K562 (cell line): ENCODE results near the gene TRPC1. TPM values are rescaled to one million over a fixed set of nuclear protein-coding genes. Genes with fewer than 3 reads are reported as not detected.

ENCODE experiments used
- ARID2 ChIP-seq: fragments of 450-650 bp; IDR thresholded peaks from 2 replicates; pipeline ENCODE4 v1.6.1; 2017; ENCODE audit warnings: antibody characterized with exemption, mild to moderate bottlenecking
- ARNT ChIP-seq, 2 experiments: fragments of 450-650 bp; IDR thresholded peaks; 2 replicates each; pipeline ENCODE4 v1.6.1; 2016; ENCODE audit warnings: mild to moderate bottlenecking in 1 of 2
- BHLHE40 ChIP-seq: IDR thresholded peaks from 2 replicates; pipeline ENCODE4 v1.6.1; 2011; ENCODE audit warnings: low read length, improper control_type of control experiment
- ELF4 ChIP-seq: fragments of 450-650 bp; formaldehyde crosslinking; IDR thresholded peaks from 2 replicates; pipeline ENCODE4 v1.4.0; 2022; ENCODE audit warnings: missing genetic modification characterization
- FIP1L1 ChIP-seq: fragments of 200-400 bp; formaldehyde crosslinking; IDR thresholded peaks from 2 replicates; pipeline ENCODE4 v1.6.1; 2018; ENCODE audit warnings: mild to moderate bottlenecking, low read depth, low read length; ENCODE audit not compliant: poor library complexity, severe bottlenecking
- FOXA3 ChIP-seq, 2 experiments: fragments of 450-650 bp in 1 of 2; sonication (generic) in 1 of 2; formaldehyde crosslinking; IDR thresholded peaks in 1 of 2; conservative IDR thresholded peaks in 1 of 2; 2 replicates each; pipeline versions ENCODE4 v1.4.0 to v1.8.0; 2020 to 2022; ENCODE audit warnings: mild to moderate bottlenecking in 2 of 2, missing genetic modification reagents in 1 of 2
- GABPB2 ChIP-seq: fragments of 250-450 bp; sonication (Bioruptor Pico); conservative IDR thresholded peaks from 2 replicates; pipeline ENCODE4 v1.5.1; 2021; ENCODE audit warnings: mild to moderate bottlenecking
- HDAC1 ChIP-seq, 2 experiments: fragments of 450-650 bp; IDR thresholded peaks; 2 replicates each; pipeline ENCODE4 v1.6.1; 2016 to 2017; ENCODE audit warnings: inconsistent platforms in 1 of 2, mild to moderate bottlenecking in 1 of 2, moderate library complexity in 1 of 2
- MAFF ChIP-seq: IDR thresholded peaks from 2 replicates; pipeline ENCODE4 v1.6.1; 2012; ENCODE audit warnings: low read length, improper control_type of control experiment
- NR2C1 ChIP-seq, 2 experiments: fragments of 450-650 bp; IDR thresholded peaks; 2 replicates each; pipeline ENCODE4 v1.6.1; 2017; ENCODE audit warnings: mild to moderate bottlenecking in 2 of 2, antibody characterized with exemption in 1 of 2, inconsistent platforms in 1 of 2, missing compliant biosample characterization in 1 of 2, missing genetic modification characterization in 1 of 2
- RFX1 ChIP-seq: fragments of 450-650 bp; IDR thresholded peaks from 2 replicates; pipeline ENCODE4 v1.6.1; 2016; ENCODE audit warnings: mild to moderate bottlenecking, moderate library complexity
- SOX6 ChIP-seq: fragments of 450-650 bp; IDR thresholded peaks from 2 replicates; pipeline ENCODE4 v1.6.1; 2014; ENCODE audit warnings: mild to moderate bottlenecking
- SPI1 ChIP-seq: IDR thresholded peaks from 2 replicates; pipeline ENCODE4 v1.6.1; 2011; ENCODE audit warnings: low read depth, low read length, control low read depth, borderline replicate concordance
- TEAD4 ChIP-seq, 2 experiments: sonication (generic) in 1 of 2; formaldehyde crosslinking in 1 of 2; IDR thresholded peaks; 2 replicates each; pipeline versions ENCODE4 v1.6.1 to v1.8.0; 2012 to 2022; ENCODE audit warnings: borderline replicate concordance in 1 of 2, inconsistent platforms in 1 of 2, low read length in 1 of 2, mild to moderate bottlenecking in 1 of 2, missing genetic modification reagents in 1 of 2
- TRIM24 ChIP-seq, 2 experiments: fragments of 450-650 bp; IDR thresholded peaks; 2 replicates each; pipeline ENCODE4 v1.6.1; 2016
- ZNF133 ChIP-seq: fragments of 250-450 bp; sonication (Bioruptor Pico); IDR thresholded peaks from 2 replicates; pipeline ENCODE4 v1.4.0; 2020; ENCODE audit warnings: mild to moderate bottlenecking
- ZNF24 ChIP-seq: fragments of 450-650 bp; IDR thresholded peaks from 2 replicates; pipeline ENCODE4 v1.6.1; 2016
- ZNF3 ChIP-seq: fragments of 250-450 bp; sonication (Bioruptor Pico); IDR thresholded peaks from 2 replicates; pipeline ENCODE4 v1.5.0; 2021; ENCODE audit warnings: mild to moderate bottlenecking, moderate library complexity
- polyA plus RNA-seq, 8 experiments: library from polyadenylated mRNA; depleted of rRNA in 4 of 8; stranded (reverse) in 5 of 8; unstranded in 3 of 8; fragments of >200 nt; fragmentation: Nextera tagmentation in 2 of 8; fragmentation: Illumina TruSeq in 1 of 8; extraction: Ambion mirVana in 2 of 8; extraction: Trizol in 1 of 8; gene quantifications; 2 replicates each; pipeline versions ENCODE4 v1.2.1 to v1.2.3, GENCODE V29; 2011 to 2014; ENCODE audit warnings: inconsistent platforms in 1 of 8, missing spikeins in 1 of 8
- total RNA-seq, 7 experiments: library from RNA; depleted of rRNA in 6 of 7; stranded (reverse); fragments of >200 nt in 6 of 7; fragmentation: Illumina TruSeq in 2 of 7; extraction: Trizol in 2 of 7; gene quantifications; 2 replicates each; pipeline versions ENCODE4 v1.2.1 to v1.2.3, GENCODE V29; 2011 to 2021; ENCODE audit warnings: low replicate concordance in 1 of 7
- TF ChIP-seq, protein P1 (sequence below), 2 experiments: fragments of 450-650 bp in 1 of 2; sonication (generic) in 1 of 2; formaldehyde crosslinking in 1 of 2; IDR thresholded peaks; 2 replicates each; pipeline versions ENCODE4 v1.7.1 to v1.9.0; 2016 to 2022; ENCODE audit warnings: inconsistent platforms in 1 of 2, mild to moderate bottlenecking in 1 of 2, missing genetic modification reagents in 1 of 2

Gene TRPC1
- total and polyA plus RNA-seq, 9 of the 15 experiments (the other 6 are each of a cell fraction or from before 2014, with no cell fraction given): 1.4 to 6.5 (median 3.0) TPM

GRCh38 chr3:142850395-142851023, 126.7 kb downstream of the TRPC1 start (continued):
- TF ChIP-seq HDAC1 (IDR thresholded peaks at IDR 0.05) (peak in 1 of 2 experiments; percentile 85; a peak in 2 of 4 replicates), ZNF24 (peak; percentile 60; the same call in 1 of the 2 replicates), RFX1 (no peak), BHLHE40 (peak; percentile 52), ZNF133 (CRISPR knock-in tag) (no peak), TRIM24 (IDR thresholded peaks at IDR 0.05) (peak; percentile 71 to 75), TEAD4 (IDR thresholded peaks at IDR 0.05; ENCODE audit: low read length) (peak; percentile 63; the same call in 1 of the 2 replicates), TEAD4 (CRISPR knock-in tag; IDR thresholded peaks at IDR 0.05; ENCODE audit: borderline replicate concordance) (no peak), FIP1L1 (no peak), SPI1 (peak; percentile 22; the same call in 1 of the 2 replicates), ZNF3 (CRISPR knock-in tag) (no peak), GABPB2 (no peak), SOX6 (peak; percentile 91), ARNT (IDR thresholded peaks at IDR 0.05) (peak in 1 of 2 experiments; percentile 53; a peak in 1 of 4 replicates), ELF4 (CRISPR knock-in tag) (0 out of 2 replicates have a peak, but pooled peaks have one; percentile 28), MAFF (peak; percentile 67; the same call in 1 of the 2 replicates), ARID2 (no peak), NR2C1 (IDR thresholded peaks at IDR 0.05) (peak; percentile 17; the same call in 1 of the 2 replicates), NR2C1 (tag; IDR thresholded peaks at IDR 0.05) (no peak; the same call in 1 of the 2 replicates), FOXA3 (CRISPR knock-in tag; conservative IDR thresholded peaks at IDR 0.05 in 1 of 2, IDR thresholded peaks at IDR 0.05 in 1 of 2) (peak; percentile 99)
- TF ChIP-seq, protein P1, sequence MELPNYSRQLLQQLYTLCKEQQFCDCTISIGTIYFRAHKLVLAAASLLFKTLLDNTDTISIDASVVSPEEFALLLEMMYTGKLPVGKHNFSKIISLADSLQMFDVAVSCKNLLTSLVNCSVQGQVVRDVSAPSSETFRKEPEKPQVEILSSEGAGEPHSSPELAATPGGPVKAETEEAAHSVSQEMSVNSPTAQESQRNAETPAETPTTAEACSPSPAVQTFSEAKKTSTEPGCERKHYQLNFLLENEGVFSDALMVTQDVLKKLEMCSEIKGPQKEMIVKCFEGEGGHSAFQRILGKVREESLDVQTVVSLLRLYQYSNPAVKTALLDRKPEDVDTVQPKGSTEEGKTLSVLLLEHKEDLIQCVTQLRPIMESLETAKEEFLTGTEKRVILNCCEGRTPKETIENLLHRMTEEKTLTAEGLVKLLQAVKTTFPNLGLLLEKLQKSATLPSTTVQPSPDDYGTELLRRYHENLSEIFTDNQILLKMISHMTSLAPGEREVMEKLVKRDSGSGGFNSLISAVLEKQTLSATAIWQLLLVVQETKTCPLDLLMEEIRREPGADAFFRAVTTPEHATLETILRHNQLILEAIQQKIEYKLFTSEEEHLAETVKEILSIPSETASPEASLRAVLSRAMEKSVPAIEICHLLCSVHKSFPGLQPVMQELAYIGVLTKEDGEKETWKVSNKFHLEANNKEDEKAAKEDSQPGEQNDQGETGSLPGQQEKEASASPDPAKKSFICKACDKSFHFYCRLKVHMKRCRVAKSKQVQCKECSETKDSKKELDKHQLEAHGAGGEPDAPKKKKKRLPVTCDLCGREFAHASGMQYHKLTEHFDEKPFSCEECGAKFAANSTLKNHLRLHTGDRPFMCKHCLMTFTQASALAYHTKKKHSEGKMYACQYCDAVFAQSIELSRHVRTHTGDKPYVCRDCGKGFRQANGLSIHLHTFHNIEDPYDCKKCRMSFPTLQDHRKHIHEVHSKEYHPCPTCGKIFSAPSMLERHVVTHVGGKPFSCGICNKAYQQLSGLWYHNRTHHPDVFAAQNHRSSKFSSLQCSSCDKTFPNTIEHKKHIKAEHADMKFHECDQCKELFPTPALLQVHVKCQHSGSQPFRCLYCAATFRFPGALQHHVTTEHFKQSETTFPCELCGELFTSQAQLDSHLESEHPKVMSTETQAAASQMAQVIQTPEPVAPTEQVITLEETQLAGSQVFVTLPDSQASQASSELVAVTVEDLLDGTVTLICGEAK (IDR thresholded peaks at IDR 0.05): peak; percentile 39; the same call in 1 of the 2 replicates
- TF ChIP-seq, protein P1 (CRISPR knock-in tag; IDR thresholded peaks at IDR 0.05): no peak
